ENCODE results near the gene BNIPL.

GRCh38 chr1:151010346-151010726 is 26.1 kb upstream of the BNIPL start:
- no peak for TF ChIP-seq POLR2A (IDR thresholded peaks at IDR 0.05; ENCODE audit: low read depth, low read length)
- no peak for TF ChIP-seq TAF1 (IDR thresholded peaks at IDR 0.05; ENCODE audit: borderline replicate concordance, low read depth, low read length)

Measured in GM12892 (cell line).